ENCODE results near the gene MTMR11.
"Not testable (repeated sequence)": the region's sequence is repeated elsewhere in the genome, so short reads cannot be mapped to it uniquely, and the experiment has no call there.

The MTMR11 gene

GRCh38 chr1:149949911-149950310 lies 13.2 kb upstream of the MTMR11 start:
- H3K4me3 Mint-ChIP-seq: no peak overlapping the region
- peaks cover 2% of the 10 kb centered on the region for H3K36me3 Mint-ChIP-seq
- H3K27ac Mint-ChIP-seq: no peak overlapping the region

DNA sequence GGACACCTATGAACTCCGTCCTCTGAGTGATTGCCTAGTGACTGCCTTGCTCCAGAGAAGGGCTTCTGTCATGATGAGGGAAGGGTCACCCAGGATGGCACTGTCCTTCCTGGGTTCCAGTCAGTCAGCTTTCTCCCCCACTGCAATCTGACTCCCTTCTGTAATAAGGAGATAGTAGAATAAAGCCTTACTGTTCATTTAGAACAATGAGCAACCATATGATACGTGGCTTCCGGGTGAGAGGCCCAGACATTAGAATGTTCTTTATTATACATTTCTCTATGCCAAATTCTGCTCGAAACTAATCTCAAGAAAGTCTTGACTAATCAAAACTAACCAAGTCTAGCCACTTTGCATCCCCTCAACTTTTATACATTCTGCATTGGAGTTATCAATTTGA lies 8.5 kb upstream of the MTMR11 start:
- no peak for ATAC-seq (ENCODE audit: low read depth)
- H3K9me3 Mint-ChIP-seq: no peaks in the 10 kb centered on the region
- peaks cover 4% of the 10 kb centered on the region for H3K36me3 Mint-ChIP-seq
- H3K4me1 Mint-ChIP-seq: no peaks in the 10 kb centered on the region
- no peak overlapping the region for H3K4me3 Mint-ChIP-seq
- no peak overlapping the region for H3K27ac Mint-ChIP-seq
- DNase-seq (ENCODE audit: low spot score in 2 of 2): no peak
- H3K27me3 Mint-ChIP-seq: no peaks in the 10 kb centered on the region

More at GRCh38 chr1:149949911-149950310, 13.2 kb upstream of the MTMR11 start:
- no peaks in the 10 kb centered on the region for H3K4me1 Mint-ChIP-seq
- no peaks in the 10 kb centered on the region for H3K27me3 Mint-ChIP-seq
- DNase-seq (ENCODE audit: low spot score in 2 of 2): no peak
- ATAC-seq (ENCODE audit: low read depth): no peak
- peaks cover 2% of the 10 kb centered on the region for H3K9me3 Mint-ChIP-seq

GRCh38 chr1:149942885-149943284 lies 6.2 kb upstream of the MTMR11 start:
- no peak for DNase-seq (ENCODE audit: low spot score in 2 of 2)
- H3K27me3 Mint-ChIP-seq: no peaks in the 10 kb centered on the region
- no peaks in the 10 kb centered on the region for H3K4me1 Mint-ChIP-seq
- peaks cover 4% of the 10 kb centered on the region for H3K36me3 Mint-ChIP-seq
- H3K4me3 Mint-ChIP-seq: no peak overlapping the region
- no peak for ATAC-seq (ENCODE audit: low read depth)
- no peaks in the 10 kb centered on the region for H3K9me3 Mint-ChIP-seq
- no peak overlapping the region for H3K27ac Mint-ChIP-seq

- ATAC-seq (ENCODE audit: low read depth) (no peak), DNase-seq (ENCODE audit: low spot score in 2 of 2) (no peak)
- H3K4me1 Mint-ChIP-seq: peaks cover 3% of the 10 kb centered on the region
- H3K27ac Mint-ChIP-seq: no peak overlapping the region
- peaks cover 4% of the 10 kb centered on the region for H3K36me3 Mint-ChIP-seq
- H3K4me3 Mint-ChIP-seq: no peak overlapping the region
- H3K27me3 Mint-ChIP-seq: no peaks in the 10 kb centered on the region
- no peaks in the 10 kb centered on the region for H3K9me3 Mint-ChIP-seq
Measured at GRCh38 chr1:149942207-149942606, 5.5 kb upstream of the MTMR11 start.

DNA sequence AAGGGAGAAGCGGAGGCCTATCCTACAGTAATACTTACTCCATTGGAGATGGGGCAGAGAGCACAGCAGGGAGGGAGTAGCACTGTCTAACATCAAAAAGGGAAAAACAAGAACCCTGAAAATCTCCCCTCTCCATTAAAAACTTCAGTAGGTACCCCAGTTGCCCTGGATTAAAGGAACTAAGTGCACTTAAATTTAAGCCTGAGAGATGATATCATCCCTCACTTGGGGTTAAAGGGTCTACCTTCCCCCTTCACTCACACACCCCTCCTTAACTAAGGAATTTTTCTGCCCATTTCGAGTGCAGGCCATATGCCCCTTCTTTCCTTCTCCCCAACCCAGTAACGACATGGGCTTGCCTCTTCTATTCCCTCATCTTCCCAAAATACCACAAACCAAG lies 3.7 kb upstream of the MTMR11 start:
- H3K4me1 Mint-ChIP-seq: peaks cover 3% of the 10 kb centered on the region
- no peak overlapping the region for H3K4me3 Mint-ChIP-seq
- H3K9me3 Mint-ChIP-seq: no peaks in the 10 kb centered on the region
- H3K27ac Mint-ChIP-seq: no peak overlapping the region
- ATAC-seq (ENCODE audit: low read depth) (no peak), DNase-seq (ENCODE audit: low spot score in 2 of 2) (no peak)
- no peaks in the 10 kb centered on the region for H3K27me3 Mint-ChIP-seq
- peaks cover 2% of the 10 kb centered on the region for H3K36me3 Mint-ChIP-seq

DNA sequence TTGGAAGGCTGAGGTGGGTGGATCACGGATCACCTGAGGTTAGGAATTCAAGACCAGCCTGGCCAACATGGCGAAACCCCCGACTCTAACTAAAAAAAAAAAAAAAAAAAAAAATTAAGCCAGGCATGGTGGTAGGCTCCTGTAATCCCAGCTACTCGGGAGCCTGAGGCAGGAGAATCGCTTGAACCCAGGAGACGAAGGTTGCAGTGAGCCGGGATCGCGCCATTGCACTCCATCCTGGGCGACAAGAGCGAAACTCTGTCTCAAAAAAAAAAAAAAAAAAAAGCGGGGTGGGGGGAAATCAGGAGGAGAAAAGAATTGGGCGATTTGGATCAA lies 2.0 kb upstream of the MTMR11 start:
- H3K9me3 Mint-ChIP-seq; H3K4me3 Mint-ChIP-seq; H3K27ac Mint-ChIP-seq; ATAC-seq (ENCODE audit: low read depth); H3K27me3 Mint-ChIP-seq; H3K36me3 Mint-ChIP-seq; H3K4me1 Mint-ChIP-seq; DNase-seq (ENCODE audit: low spot score in 2 of 2): not testable (repeated sequence)

DNA sequence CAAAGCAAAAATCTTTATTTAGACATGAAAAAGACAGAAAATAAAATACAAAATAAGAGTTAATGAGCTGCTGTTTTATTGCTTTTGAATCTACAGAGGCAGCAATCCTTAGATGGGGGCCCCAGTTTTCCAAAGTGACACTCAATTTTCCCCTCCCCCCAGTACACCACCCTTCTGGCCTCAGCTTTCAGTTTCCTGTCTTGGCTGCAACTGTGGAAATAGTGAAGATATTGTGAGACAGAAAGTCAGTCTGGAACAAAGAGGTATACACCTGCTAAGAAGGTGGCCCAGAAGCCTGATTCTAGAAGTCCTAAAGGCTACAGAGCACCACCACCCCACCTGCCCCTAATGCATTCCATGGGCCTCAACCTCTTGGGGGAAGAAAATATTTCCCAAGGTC lies 1.1 kb upstream of the MTMR11 start:
- Mint-ChIP-seq H3K36me3 (no peaks in the 10 kb centered on the region), H3K27ac (no peak overlapping the region), H3K4me1 (peaks cover 3% of the 10 kb centered on the region), H3K27me3 (peaks cover 11% of the 10 kb centered on the region), H3K4me3 (no peak overlapping the region), H3K9me3 (no peaks in the 10 kb centered on the region)
- no peak for ATAC-seq (ENCODE audit: low read depth)
- no peak for DNase-seq (ENCODE audit: low spot score in 2 of 2)

DNA sequence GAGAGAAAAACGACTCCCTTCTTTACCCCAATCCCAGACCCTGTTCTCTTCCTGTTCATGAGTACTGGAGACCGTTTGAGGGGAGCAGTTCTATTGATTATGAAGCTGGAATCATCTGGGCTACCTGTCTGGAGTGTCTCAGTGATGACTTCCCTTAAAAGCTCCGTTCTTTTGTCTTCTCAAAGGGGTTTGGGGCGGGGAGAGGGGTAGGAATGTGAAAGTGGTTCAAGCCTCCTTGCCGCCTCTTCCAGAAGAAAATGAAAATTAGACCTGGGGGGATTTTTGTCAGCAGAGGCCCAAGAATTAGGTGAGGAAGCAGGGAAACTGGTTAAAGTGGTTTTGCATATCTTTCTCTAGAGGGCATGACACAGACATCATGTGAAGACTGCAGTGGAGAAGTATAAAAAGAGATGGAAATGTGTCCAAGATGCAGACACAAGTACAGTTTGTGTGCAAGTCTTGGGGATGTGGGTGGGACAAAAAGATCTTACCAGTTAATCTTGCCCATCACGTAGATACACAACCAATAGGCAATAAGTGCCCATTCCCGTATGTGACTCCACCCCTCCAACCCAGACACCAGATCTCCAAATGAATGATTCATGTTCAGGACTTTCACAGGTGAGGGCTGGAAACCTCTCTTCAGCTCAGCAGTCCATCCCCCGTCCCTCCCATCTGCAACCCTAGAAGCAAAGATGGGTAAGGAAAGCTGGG lies 470 bp upstream of the MTMR11 start:
- Mint-ChIP-seq H3K4me1 (peaks cover 3% of the 10 kb centered on the region), H3K27me3 (peaks cover 12% of the 10 kb centered on the region), H3K4me3 (no peak overlapping the region), H3K27ac (no peak overlapping the region), H3K9me3 (no peaks in the 10 kb centered on the region), H3K36me3 (no peaks in the 10 kb centered on the region)
- no peak for ATAC-seq (ENCODE audit: low read depth)
- no peak for DNase-seq (ENCODE audit: low spot score in 2 of 2)

DNA sequence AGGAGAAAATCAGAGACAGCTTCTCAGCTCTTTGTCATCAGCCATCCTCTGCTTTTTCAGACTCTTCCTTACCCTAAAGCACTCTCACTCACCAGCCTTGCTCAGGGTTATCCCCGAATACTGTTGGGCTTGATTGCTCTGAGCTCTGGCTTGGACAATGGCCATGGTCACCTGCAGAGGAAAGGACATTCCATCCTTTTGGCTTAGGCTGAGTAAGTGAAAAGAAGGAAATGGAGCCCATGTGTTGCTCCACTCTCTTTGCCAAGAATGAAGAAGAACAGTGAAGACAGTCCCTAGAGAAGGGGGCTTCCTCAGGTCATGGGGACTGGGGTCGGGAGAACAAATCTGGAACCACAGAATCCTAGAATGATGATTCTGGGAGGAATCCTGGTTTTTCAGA lies 2.3 kb downstream of the MTMR11 start:
- no peak for ATAC-seq (ENCODE audit: low read depth)
- no peak for DNase-seq (ENCODE audit: low spot score in 2 of 2)

DNA sequence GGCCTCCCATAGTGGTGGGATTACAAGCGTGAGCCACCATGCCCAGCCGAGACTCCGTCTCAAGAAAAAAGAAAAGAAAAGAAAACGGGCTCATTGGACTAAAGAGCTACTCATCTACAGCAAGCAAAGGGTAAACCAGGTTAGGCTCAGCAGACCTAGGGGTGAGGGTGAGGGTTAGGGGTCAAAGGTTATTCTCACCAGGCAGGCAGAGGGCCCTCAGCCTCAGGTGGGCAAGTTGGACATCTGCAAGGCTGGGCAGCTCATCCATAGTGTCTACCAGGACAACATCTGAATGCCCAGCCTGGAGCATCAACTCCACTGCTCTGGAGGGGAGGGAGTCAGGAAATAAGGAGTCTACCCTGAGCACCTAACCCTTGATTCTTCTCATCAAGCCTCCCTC lies 3.5 kb downstream of the MTMR11 start:
- peaks cover 24% of the 10 kb centered on the region for H3K27me3 Mint-ChIP-seq
- H3K36me3 Mint-ChIP-seq: no peaks in the 10 kb centered on the region
- H3K4me3 Mint-ChIP-seq: no peak overlapping the region
- DNase-seq (ENCODE audit: low spot score in 2 of 2) (no peak), ATAC-seq (ENCODE audit: low read depth) (no peak)
- H3K9me3 Mint-ChIP-seq: no peaks in the 10 kb centered on the region
- no peak overlapping the region for H3K27ac Mint-ChIP-seq
- peaks cover 7% of the 10 kb centered on the region for H3K4me1 Mint-ChIP-seq

More for the DNA sequence above, 2.3 kb downstream of the MTMR11 start:
- Mint-ChIP-seq H3K27me3 (peaks cover 24% of the 10 kb centered on the region), H3K9me3 (no peaks in the 10 kb centered on the region), H3K4me3 (no peak overlapping the region), H3K27ac (no peak overlapping the region), H3K36me3 (no peaks in the 10 kb centered on the region), H3K4me1 (peaks cover 3% of the 10 kb centered on the region)

GRCh38 chr1:149932474-149932873 lies 4.2 kb downstream of the MTMR11 start:
- H3K9me3 Mint-ChIP-seq: no peaks in the 10 kb centered on the region

GRCh38 chr1:149931212-149931790 lies 5.4 kb downstream of the MTMR11 start:
- DNase-seq (ENCODE audit: low spot score in 2 of 2) (no peak), ATAC-seq (ENCODE audit: low read depth) (no peak)
- Mint-ChIP-seq H3K4me1 (peaks cover 7% of the 10 kb centered on the region), H3K36me3 (peaks cover 3% of the 10 kb centered on the region), H3K27ac (no peak overlapping the region), H3K9me3 (no peaks in the 10 kb centered on the region), H3K27me3 (peaks cover 24% of the 10 kb centered on the region), H3K4me3 (no peak overlapping the region)

More at GRCh38 chr1:149932474-149932873, 4.2 kb downstream of the MTMR11 start:
- Mint-ChIP-seq H3K27me3 (peaks cover 24% of the 10 kb centered on the region), H3K4me1 (peaks cover 7% of the 10 kb centered on the region), H3K4me3 (no peak overlapping the region), H3K27ac (no peak overlapping the region), H3K36me3 (peaks cover 3% of the 10 kb centered on the region)
- ATAC-seq (ENCODE audit: low read depth) (no peak), DNase-seq (ENCODE audit: low spot score in 2 of 2) (no peak)

DNA sequence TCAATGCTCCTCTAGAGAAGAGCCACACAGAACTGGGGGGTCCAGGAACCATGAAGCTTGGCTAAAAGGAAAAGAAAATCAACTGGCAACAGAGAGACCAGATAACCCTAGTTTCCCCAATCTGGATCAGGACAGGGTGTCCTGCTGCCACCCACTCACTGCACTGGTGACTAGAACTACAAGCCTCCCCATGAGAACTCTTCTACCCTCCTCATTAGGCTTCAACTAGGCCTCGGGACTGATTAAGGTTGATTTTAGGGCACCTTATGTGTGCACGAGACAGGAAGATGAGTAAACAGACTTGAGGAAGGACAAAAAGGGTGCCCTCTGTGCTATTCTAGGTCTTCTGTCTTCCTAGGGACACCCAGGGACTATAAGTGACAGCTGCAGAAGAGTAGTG lies 6.8 kb downstream of the MTMR11 start:
- H3K36me3 Mint-ChIP-seq: peaks cover 18% of the 10 kb centered on the region
- no peak for DNase-seq (ENCODE audit: low spot score in 2 of 2)
- H3K9me3 Mint-ChIP-seq: no peaks in the 10 kb centered on the region
- H3K4me3 Mint-ChIP-seq: no peak overlapping the region
- peaks cover 24% of the 10 kb centered on the region for H3K27me3 Mint-ChIP-seq
- no peak for ATAC-seq (ENCODE audit: low read depth)
- peaks cover 17% of the 10 kb centered on the region for H3K4me1 Mint-ChIP-seq
- no peak overlapping the region for H3K27ac Mint-ChIP-seq

GRCh38 chr1:149928401-149928724 lies 8.3 kb downstream of the MTMR11 start:
- no peaks in the 10 kb centered on the region for H3K9me3 Mint-ChIP-seq
- H3K27me3 Mint-ChIP-seq: peaks cover 16% of the 10 kb centered on the region
- H3K4me1 Mint-ChIP-seq: peaks cover 23% of the 10 kb centered on the region
- H3K36me3 Mint-ChIP-seq: peaks cover 30% of the 10 kb centered on the region
- peak overlapping the region; percentile 87 for H3K27ac Mint-ChIP-seq
- DNase-seq (ENCODE audit: low spot score in 2 of 2) (no peak), ATAC-seq (ENCODE audit: low read depth) (no peak)
- H3K4me3 Mint-ChIP-seq: peak overlapping the region; percentile 95

Measured in memory B cell (primary cell).